Measurements from ENCODE around the gene ARID5B. TPM values are rescaled to one million over a fixed set of nuclear protein-coding genes. Genes with fewer than 3 reads are reported as not detected.
A peak's percentile ranks its signal among the peaks of the same experiment; 100 is the strongest.

ARID5B gene
- total RNA-seq, 1 donor from 2014 or later, result 36.9 TPM

GRCh38 chr10:61939902-61940301 is 38.4 kb downstream of the ARID5B start:
- H3K36me3 Mint-ChIP-seq, result peaks cover 25% of the 10 kb centered on the region
- H3K9me3 Mint-ChIP-seq, result no peaks in the 10 kb centered on the region
- peaks cover 44% of the 10 kb centered on the region for H3K4me1 Mint-ChIP-seq (ENCODE audit: unreplicated experiment)
- no peaks in the 10 kb centered on the region for H3K27me3 Mint-ChIP-seq
- DNase-seq (ENCODE audit: extremely low spot score, unreplicated experiment), result no peak
- H3K4me3 Mint-ChIP-seq, result no peak overlapping the region
- no peak for TF ChIP-seq CTCF (conservative IDR thresholded peaks at IDR 0.05)
- no peak overlapping the region for H3K27ac Mint-ChIP-seq

- no peak for TF ChIP-seq CTCF (conservative IDR thresholded peaks at IDR 0.05)
- no peaks in the 10 kb centered on the region for H3K9me3 Mint-ChIP-seq
- peak overlapping the region; percentile 8 for H3K4me3 Mint-ChIP-seq
- peaks cover 25% of the 10 kb centered on the region for H3K36me3 Mint-ChIP-seq
- no peak for DNase-seq (ENCODE audit: extremely low spot score, unreplicated experiment)
- H3K4me1 Mint-ChIP-seq (ENCODE audit: unreplicated experiment), result peaks cover 41% of the 10 kb centered on the region
- peak overlapping the region; percentile 59 for H3K27ac Mint-ChIP-seq
- no peaks in the 10 kb centered on the region for H3K27me3 Mint-ChIP-seq
These were observed 39.7 kb downstream of the ARID5B start for GRCh38 chr10:61941202-61941681.

- TF ChIP-seq CTCF (conservative IDR thresholded peaks at IDR 0.05), result no peak
- H3K4me3 Mint-ChIP-seq, result peak overlapping the region; percentile 28
- DNase-seq (ENCODE audit: extremely low spot score, unreplicated experiment), result no peak
- H3K4me1 Mint-ChIP-seq (ENCODE audit: unreplicated experiment), result peaks cover 33% of the 10 kb centered on the region
- H3K36me3 Mint-ChIP-seq, result peaks cover 23% of the 10 kb centered on the region
- no peaks in the 10 kb centered on the region for H3K27me3 Mint-ChIP-seq
- no peaks in the 10 kb centered on the region for H3K9me3 Mint-ChIP-seq
- H3K27ac Mint-ChIP-seq, result peak overlapping the region; percentile 94
These were observed 41.3 kb downstream of the ARID5B start for GRCh38 chr10:61942604-61943461.

GRCh38 chr10:61943674-61944378 is 42.3 kb downstream of the ARID5B start:
- Mint-ChIP-seq H3K4me3 (peak overlapping the region; percentile 65), H3K4me1 (ENCODE audit: unreplicated experiment) (peaks cover 24% of the 10 kb centered on the region), H3K36me3 (peaks cover 20% of the 10 kb centered on the region), H3K27ac (peak overlapping the region; percentile 94), H3K27me3 (no peaks in the 10 kb centered on the region), H3K9me3 (no peaks in the 10 kb centered on the region)
- peak; percentile 26 for TF ChIP-seq CTCF (conservative IDR thresholded peaks at IDR 0.05)
- no peak for DNase-seq (ENCODE audit: extremely low spot score, unreplicated experiment)

- no peak for DNase-seq (ENCODE audit: extremely low spot score, unreplicated experiment)
- peak overlapping the region; percentile 65 for H3K4me3 Mint-ChIP-seq
- peaks cover 18% of the 10 kb centered on the region for H3K4me1 Mint-ChIP-seq (ENCODE audit: unreplicated experiment)
- H3K27me3 Mint-ChIP-seq, result no peaks in the 10 kb centered on the region
- no peaks in the 10 kb centered on the region for H3K9me3 Mint-ChIP-seq
- peaks cover 24% of the 10 kb centered on the region for H3K36me3 Mint-ChIP-seq
- TF ChIP-seq CTCF (conservative IDR thresholded peaks at IDR 0.05), result no peak
- peak overlapping the region; percentile 94 for H3K27ac Mint-ChIP-seq
These were observed 43.1 kb downstream of the ARID5B start for GRCh38 chr10:61944410-61945147.
